HTERT RPE-1 (cell line): ENCODE results near the gene ATP6V1C2.

Experiments used
- in situ Hi-C: fragments of 300-500 bp; cut with MboI; formaldehyde crosslinking; loops from 4 replicates; pipeline ENCODE4 v1.14.3; 2020; ENCODE audit warnings: low sequenced_read_pairs

Gene ATP6V1C2

GRCh38 chr2:10832203-10832936 lies 110.9 kb downstream of the ATP6V1C2 start:
- in situ Hi-C loops, result no loop called here

GRCh38 chr2:10833021-10833420 lies 111.6 kb downstream of the ATP6V1C2 start:
- in situ Hi-C loops, result no loop called here

GRCh38 chr2:10834068-10834655 lies 112.7 kb downstream of the ATP6V1C2 start:
- in situ Hi-C loops, result no loop called here
